ENCODE data around the gene SPHK1. TPM values are rescaled to one million over a fixed set of nuclear protein-coding genes. Genes with fewer than 3 reads are reported as not detected.

Gene SPHK1
- polyA plus RNA-seq, 1 donor from 2014 or later, result 2.7 TPM

DNA sequence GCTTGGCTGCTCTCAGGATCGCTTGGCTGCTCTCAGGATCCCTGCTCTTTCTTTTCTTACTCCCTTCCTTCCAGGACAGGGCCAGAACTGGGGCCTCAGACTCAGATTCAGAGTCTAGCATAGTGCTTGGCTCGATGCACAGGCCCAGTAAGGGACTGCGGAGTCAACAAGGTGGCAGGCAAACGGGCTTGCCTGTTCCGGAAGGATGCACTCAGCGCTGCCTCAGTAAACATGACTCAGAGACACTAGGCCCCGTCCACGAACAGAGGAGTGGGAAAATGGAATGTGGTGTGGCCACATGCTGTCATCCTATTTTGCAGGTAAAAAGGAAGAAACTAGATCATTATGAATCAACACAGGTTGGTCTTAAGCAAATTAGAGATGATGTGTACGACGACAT lies 9.8 kb downstream of the SPHK1 start:
- no peak overlapping the region for H3K27ac ChIP-seq (ENCODE audit: low read length)
- peaks cover 14% of the 10 kb centered on the region for H3K36me3 ChIP-seq (ENCODE audit: insufficient read depth, low read length)
- no peaks in the 10 kb centered on the region for H3K9me3 ChIP-seq (ENCODE audit: low read length)
- TF ChIP-seq MXI1 (conservative IDR thresholded peaks at IDR 0.05; ENCODE audit: poor library complexity, severe bottlenecking), result no peak
- no peak for TF ChIP-seq RAD21 (conservative IDR thresholded peaks at IDR 0.05)
- TF ChIP-seq CTCF (IDR thresholded peaks at IDR 0.05; ENCODE audit: poor library complexity, severe bottlenecking), result no peak
- no peak for TF ChIP-seq SMC3 (conservative IDR thresholded peaks at IDR 0.05; ENCODE audit: poor library complexity)
- TF ChIP-seq, protein P1, sequence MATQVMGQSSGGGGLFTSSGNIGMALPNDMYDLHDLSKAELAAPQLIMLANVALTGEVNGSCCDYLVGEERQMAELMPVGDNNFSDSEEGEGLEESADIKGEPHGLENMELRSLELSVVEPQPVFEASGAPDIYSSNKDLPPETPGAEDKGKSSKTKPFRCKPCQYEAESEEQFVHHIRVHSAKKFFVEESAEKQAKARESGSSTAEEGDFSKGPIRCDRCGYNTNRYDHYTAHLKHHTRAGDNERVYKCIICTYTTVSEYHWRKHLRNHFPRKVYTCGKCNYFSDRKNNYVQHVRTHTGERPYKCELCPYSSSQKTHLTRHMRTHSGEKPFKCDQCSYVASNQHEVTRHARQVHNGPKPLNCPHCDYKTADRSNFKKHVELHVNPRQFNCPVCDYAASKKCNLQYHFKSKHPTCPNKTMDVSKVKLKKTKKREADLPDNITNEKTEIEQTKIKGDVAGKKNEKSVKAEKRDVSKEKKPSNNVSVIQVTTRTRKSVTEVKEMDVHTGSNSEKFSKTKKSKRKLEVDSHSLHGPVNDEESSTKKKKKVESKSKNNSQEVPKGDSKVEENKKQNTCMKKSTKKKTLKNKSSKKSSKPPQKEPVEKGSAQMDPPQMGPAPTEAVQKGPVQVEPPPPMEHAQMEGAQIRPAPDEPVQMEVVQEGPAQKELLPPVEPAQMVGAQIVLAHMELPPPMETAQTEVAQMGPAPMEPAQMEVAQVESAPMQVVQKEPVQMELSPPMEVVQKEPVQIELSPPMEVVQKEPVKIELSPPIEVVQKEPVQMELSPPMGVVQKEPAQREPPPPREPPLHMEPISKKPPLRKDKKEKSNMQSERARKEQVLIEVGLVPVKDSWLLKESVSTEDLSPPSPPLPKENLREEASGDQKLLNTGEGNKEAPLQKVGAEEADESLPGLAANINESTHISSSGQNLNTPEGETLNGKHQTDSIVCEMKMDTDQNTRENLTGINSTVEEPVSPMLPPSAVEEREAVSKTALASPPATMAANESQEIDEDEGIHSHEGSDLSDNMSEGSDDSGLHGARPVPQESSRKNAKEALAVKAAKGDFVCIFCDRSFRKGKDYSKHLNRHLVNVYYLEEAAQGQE (IDR thresholded peaks at IDR 0.05; ENCODE audit: borderline replicate concordance), result no peak
- no peak for TF ChIP-seq EP300 (conservative IDR thresholded peaks at IDR 0.05; ENCODE audit: poor library complexity, severe bottlenecking)
- no peak for TF ChIP-seq EZH2 (IDR thresholded peaks at IDR 0.05; ENCODE audit: borderline replicate concordance, insufficient read depth, low read length, poor library complexity, severe bottlenecking)
- no peak for TF ChIP-seq POLR2AphosphoS5 (IDR thresholded peaks at IDR 0.05)
- TF ChIP-seq TAF1 (IDR thresholded peaks at IDR 0.05; ENCODE audit: low read depth), result no peak
- H3K79me2 ChIP-seq (replicated peaks; ENCODE audit: insufficient read depth, low read length), result no peaks in the 10 kb centered on the region
- no peak overlapping the region for H3K4me3 ChIP-seq (ENCODE audit: low read length)
- no peaks in the 10 kb centered on the region for H4K20me1 ChIP-seq (ENCODE audit: insufficient read depth)
- H2AFZ ChIP-seq (ENCODE audit: low read depth, low read length), result no peak overlapping the region
- H3K27me3 ChIP-seq (ENCODE audit: insufficient read depth, low read depth, low read length), result no peaks in the 10 kb centered on the region
- no peaks in the 10 kb centered on the region for H3K9me2 ChIP-seq (ENCODE audit: insufficient read depth, low read length)
- H3K4me2 ChIP-seq (ENCODE audit: low read length), result no peak overlapping the region
- no peaks in the 10 kb centered on the region for H3F3A ChIP-seq (ENCODE audit: insufficient read depth, low read length, poor library complexity, severe bottlenecking)
- H3K9ac ChIP-seq (ENCODE audit: low read length), result no peak overlapping the region

DNA sequence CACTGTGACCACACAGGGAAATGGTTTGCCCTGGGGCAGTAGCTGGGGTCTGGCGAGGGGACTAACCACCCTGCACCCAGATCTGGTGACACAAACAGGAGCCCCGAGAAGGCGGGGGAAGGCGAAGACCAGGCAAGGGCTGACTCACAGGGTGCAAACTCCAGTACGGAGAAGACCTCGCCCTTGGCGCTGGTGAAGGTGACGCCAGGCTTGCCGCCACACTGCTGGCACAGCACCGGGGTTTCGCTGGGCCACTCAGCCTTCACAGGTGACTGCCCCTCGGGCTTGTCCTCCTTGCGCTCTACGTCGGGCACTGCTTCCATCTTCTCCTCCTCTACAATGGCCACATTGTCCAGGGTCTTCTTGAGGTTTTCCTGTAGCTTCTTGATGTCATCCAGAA lies 11.6 kb downstream of the SPHK1 start:
- Histone ChIP-seq H4K20me1 (ENCODE audit: insufficient read depth) (no peaks in the 10 kb centered on the region), H3K4me2 (ENCODE audit: low read length) (no peak overlapping the region), H3K4me3 (ENCODE audit: low read length) (no peak overlapping the region), H3K79me2 (replicated peaks; ENCODE audit: insufficient read depth, low read length) (no peaks in the 10 kb centered on the region), H3K9me2 (ENCODE audit: insufficient read depth, low read length) (no peaks in the 10 kb centered on the region), H3K27me3 (ENCODE audit: insufficient read depth, low read depth, low read length) (no peaks in the 10 kb centered on the region), H3K36me3 (ENCODE audit: insufficient read depth, low read length) (peaks cover 11% of the 10 kb centered on the region), H2AFZ (ENCODE audit: low read depth, low read length) (no peak overlapping the region), H3K9ac (ENCODE audit: low read length) (no peak overlapping the region), H3K9me3 (ENCODE audit: low read length) (no peaks in the 10 kb centered on the region), H3F3A (ENCODE audit: insufficient read depth, low read length, poor library complexity, severe bottlenecking) (no peaks in the 10 kb centered on the region), H3K27ac (ENCODE audit: low read length) (no peak overlapping the region)
- no peak for TF ChIP-seq EZH2 (IDR thresholded peaks at IDR 0.05; ENCODE audit: borderline replicate concordance, insufficient read depth, low read length, poor library complexity, severe bottlenecking)
- TF ChIP-seq RAD21 (conservative IDR thresholded peaks at IDR 0.05), result no peak
- no peak for TF ChIP-seq CTCF (IDR thresholded peaks at IDR 0.05; ENCODE audit: poor library complexity, severe bottlenecking)
- TF ChIP-seq EP300 (conservative IDR thresholded peaks at IDR 0.05; ENCODE audit: poor library complexity, severe bottlenecking), result no peak
- TF ChIP-seq SMC3 (conservative IDR thresholded peaks at IDR 0.05; ENCODE audit: poor library complexity), result no peak
- no peak for TF ChIP-seq MXI1 (conservative IDR thresholded peaks at IDR 0.05; ENCODE audit: poor library complexity, severe bottlenecking)
- TF ChIP-seq TAF1 (IDR thresholded peaks at IDR 0.05; ENCODE audit: low read depth), result no peak
- TF ChIP-seq POLR2AphosphoS5 (IDR thresholded peaks at IDR 0.05), result no peak
- TF ChIP-seq, protein P1 (IDR thresholded peaks at IDR 0.05; ENCODE audit: borderline replicate concordance), result no peak

All from neural cell (in vitro differentiated cells).